HG03045 (cell line): Measurements from ENCODE around the gene CLCN2.

ENCODE experiments used
- ATAC-seq: cut with Tn5 transposase; IDR thresholded peaks from one replicate; pipeline ENCODE4 v1.9.1; 2021; ENCODE audit warnings: mild to moderate bottlenecking, moderate library complexity; ENCODE audit not compliant: unreplicated experiment

CLCN2 gene

GRCh38 chr3:184332370-184333090 is 28.9 kb downstream of the CLCN2 start:
- ATAC-seq = no peak

GRCh38 chr3:184328516-184328915 is 32.9 kb downstream of the CLCN2 start:
- ATAC-seq = no peak

- ATAC-seq = no peak
These were observed 34.2 kb downstream of the CLCN2 start for GRCh38 chr3:184327171-184327570.

- no peak for ATAC-seq
These were observed 35.6 kb downstream of the CLCN2 start for GRCh38 chr3:184325715-184326369.

- no peak for ATAC-seq
These were observed 36.1 kb downstream of the CLCN2 start for GRCh38 chr3:184325269-184325668.

- no peak for ATAC-seq
These were observed 37.7 kb downstream of the CLCN2 start for GRCh38 chr3:184323696-184324095.

GRCh38 chr3:184322731-184323487 is 38.5 kb downstream of the CLCN2 start:
- no peak for ATAC-seq

GRCh38 chr3:184321666-184322065 is 39.7 kb downstream of the CLCN2 start:
- ATAC-seq = no peak

GRCh38 chr3:184320104-184320445 is 41.3 kb downstream of the CLCN2 start:
- ATAC-seq = no peak

- no peak for ATAC-seq
These were observed 44.2 kb downstream of the CLCN2 start for GRCh38 chr3:184317201-184317600.

- no peak for ATAC-seq
These were observed 44.6 kb downstream of the CLCN2 start for GRCh38 chr3:184316792-184317191.

- no peak for ATAC-seq
These were observed 45.3 kb downstream of the CLCN2 start for GRCh38 chr3:184315871-184316661.

GRCh38 chr3:184315543-184315867 is 45.9 kb downstream of the CLCN2 start:
- peak; percentile 5 for ATAC-seq

GRCh38 chr3:184314700-184315542 is 46.5 kb downstream of the CLCN2 start:
- ATAC-seq = peak; percentile 44

- ATAC-seq = peak; percentile 86
These were observed 47.1 kb downstream of the CLCN2 start, which contains the start of gene EIF4G1 for GRCh38 chr3:184314363-184314699. TSS of gene EIF4G1 (plus strand) at chr3:184314606. CDS start at chr3:184315797, 1,191 bp downstream.

GRCh38 chr3:184311633-184312032 is 49.8 kb downstream of the CLCN2 start:
- no peak for ATAC-seq

GRCh38 chr3:184308744-184309143 is 52.7 kb downstream of the CLCN2 start:
- ATAC-seq = no peak

- ATAC-seq = no peak
These were observed 53.5 kb downstream of the CLCN2 start for GRCh38 chr3:184307915-184308314.

GRCh38 chr3:184306341-184306972 is 54.9 kb downstream of the CLCN2 start:
- ATAC-seq = no peak

- no peak for ATAC-seq
These were observed 55.8 kb downstream of the CLCN2 start for GRCh38 chr3:184305577-184305976.
